H1 (cell line): ENCODE measurements around the gene SIN3B. TPM values are rescaled to one million over a fixed set of nuclear protein-coding genes. Genes with fewer than 3 reads are reported as not detected.

Experiments
- CHD7 ChIP-seq: fragments of 300-600 bp; sonication (generic); IDR thresholded peaks from 2 replicates; pipeline ENCODE4 v1.7.1; 2012; ENCODE audit warnings: low read length, moderate library complexity, mild to moderate bottlenecking, inconsistent platforms; ENCODE audit not compliant: insufficient replicate concordance
- KDM1A ChIP-seq: fragments of 200-600, 300-600 bp; sonication (generic); IDR thresholded peaks from 2 replicates; pipeline ENCODE4 v1.7.1; 2016; ENCODE audit warnings: mild to moderate bottlenecking, low read length, borderline replicate concordance
- NRF1 ChIP-seq: IDR thresholded peaks from 2 replicates; pipeline ENCODE4 v1.6.1; 2011; ENCODE audit warnings: mild to moderate bottlenecking, low read depth, low read length, improper control_type of control experiment
- SIN3A ChIP-seq, 2 experiments: IDR thresholded peaks in 1 of 2; conservative IDR thresholded peaks in 1 of 2; 2 replicates each; pipeline ENCODE4 v1.6.1; 2011 to 2012; ENCODE audit warnings: low read length in 2 of 2, improper control_type of control experiment in 1 of 2, low read depth in 1 of 2, mild to moderate bottlenecking in 1 of 2
- SP1 ChIP-seq: IDR thresholded peaks from 2 replicates; pipeline ENCODE4 v1.6.1; 2011; ENCODE audit warnings: low read depth, low read length
- SP2 ChIP-seq: IDR thresholded peaks from 2 replicates; pipeline ENCODE4 v1.6.1; 2012; ENCODE audit warnings: mild to moderate bottlenecking, low read length, inconsistent platforms
- SUZ12 ChIP-seq: fragments of 200-600 bp; sonication (generic); IDR thresholded peaks from 2 replicates; pipeline ENCODE4 v1.6.1; 2012; ENCODE audit warnings: mild to moderate bottlenecking, inconsistent platforms, low read length, moderate library complexity, mixed read lengths
- TCF12 ChIP-seq: IDR thresholded peaks from 2 replicates; pipeline ENCODE4 v1.6.1; 2011; ENCODE audit warnings: low read depth, mild to moderate bottlenecking, low read length
- USF2 ChIP-seq: IDR thresholded peaks from 2 replicates; pipeline ENCODE4 v1.6.1; 2011; ENCODE audit warnings: low read length, improper control_type of control experiment
- polyA plus RNA-seq, 7 experiments: library from polyadenylated mRNA; depleted of rRNA in 3 of 7; stranded (reverse) in 5 of 7; unstranded in 2 of 7; fragments of >200 nt in 5 of 7; fragments of 200-250 nt in 2 of 7; gene quantifications; 1 replicate in 5 of 7; 2 replicates in 1 of 7; 4 replicates in 1 of 7; pipeline versions ENCODE4 v1.2.1 to v1.2.3, GENCODE V29; 2011 to 2013; ENCODE audit warnings: missing spikeins in 2 of 7, mixed read lengths in 2 of 7
- total RNA-seq: library from RNA; stranded (reverse); fragmentation: NEBNext Ultra II Directional; extraction: Animal tissue kit (Norgen Biotek cat#: 25700); gene quantifications from 2 replicates; pipeline ENCODE4 v1.2.1, GENCODE V29; 2021

Gene SIN3B
- total and polyA plus RNA-seq, 2 of the 8 experiments (the other 6 are each of a cell fraction or from before 2014, with no cell fraction given), result 29.5 to 71.1 TPM

DNA sequence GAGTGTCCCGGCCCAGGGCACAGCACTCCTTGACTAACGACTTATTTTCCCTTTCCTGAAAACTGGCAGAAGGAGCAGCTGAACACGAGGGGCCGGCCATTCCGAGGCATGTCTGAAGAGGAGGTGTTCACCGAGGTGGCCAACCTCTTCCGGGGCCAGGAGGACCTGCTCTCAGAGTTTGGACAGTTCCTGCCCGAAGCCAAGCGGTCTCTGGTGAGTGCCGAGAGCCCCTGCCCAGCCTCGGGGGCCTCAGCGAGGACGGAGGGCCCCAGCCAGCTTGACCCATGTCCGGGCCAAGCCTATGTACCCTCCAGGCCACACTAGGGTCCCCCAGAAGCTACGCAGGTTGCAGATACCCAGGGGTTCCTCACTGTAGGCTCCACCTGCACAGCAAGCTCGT lies 17.7 kb downstream of the SIN3B start (continued):
- TF ChIP-seq CHD7 (no peak), KDM1A (no peak), SP1 (no peak), TCF12 (no peak), SP2 (no peak), SUZ12 (no peak), NRF1 (no peak), SIN3A (conservative IDR thresholded peaks at IDR 0.05 in 1 of 2, IDR thresholded peaks at IDR 0.05 in 1 of 2; ENCODE audit: low read depth in 1 of 2, low read length in 2 of 2) (no peak), USF2 (no peak)
